NT2/D1 (cell line): Measurements from ENCODE around the gene ADARB2.

Experiments
- SUZ12 ChIP-seq: IDR thresholded peaks from 2 replicates; pipeline ENCODE4 v1.6.1; 2011; ENCODE audit not compliant: insufficient read length, insufficient read depth; ENCODE audit errors: extremely low read depth
- YY1 ChIP-seq: IDR thresholded peaks from 2 replicates; pipeline ENCODE4 v1.6.1; 2011; ENCODE audit not compliant: insufficient read length, insufficient read depth
- ZNF274 ChIP-seq: IDR thresholded peaks from 2 replicates; pipeline ENCODE4 v1.6.1; 2011; ENCODE audit warnings: mild to moderate bottlenecking, low read depth, low read length

GRCh38 chr10:1625079-1625478 is 112.2 kb downstream of the ADARB2 start:
- TF ChIP-seq YY1 (no peak), SUZ12 (no peak), ZNF274 (no peak)
